Right lobe of liver (tissue), 6 donors: ENCODE results near the gene FSD2. TPM values are rescaled to one million over a fixed set of nuclear protein-coding genes. Genes with fewer than 3 reads are reported as not detected.

Experiments used
- ATAC-seq, 4 donors: fragments of 200-7000 bp; cut with Tn5 transposase; one replicate each; pipeline ENCODE4 v1.9.1; 2020; ENCODE audit warnings: mild to moderate bottlenecking in 4 of 4, moderate library complexity in 4 of 4
- DNase-seq, 3 donors: peaks; one replicate each; pipeline ENCODE4 v3.0.0-alpha.2; 2020
- H3K27ac ChIP-seq, 3 donors: fragments of 200-600 bp; one replicate each; pipeline ENCODE4 v1.8.0; 2022
- H3K27me3 ChIP-seq, 2 donors: fragments of 200-600 bp; one replicate each; pipeline ENCODE4 v1.8.0; 2022
- H3K36me3 ChIP-seq, 4 donors: fragments of 200-600 bp; sonication (generic) in 1 of 4; one replicate each; pipeline versions ENCODE4 v1.5.1 to v1.8.0; 2017 to 2022; ENCODE audit warnings: control low read depth in 1 of 4
- H3K4me1 ChIP-seq, 4 donors: fragments of 200-600 bp; sonication (generic) in 1 of 4; one replicate each; pipeline versions ENCODE4 v1.5.1 to v1.8.0; 2017 to 2022; ENCODE audit warnings: control low read depth in 1 of 4
- H3K4me3 ChIP-seq, 3 donors: fragments of 200-600 bp; one replicate each; pipeline ENCODE4 v1.8.0; 2022
- H3K9me3 ChIP-seq, 4 donors: fragments of 200-600 bp; sonication (generic) in 1 of 4; one replicate each; pipeline versions ENCODE4 v1.5.1 to v1.8.0; 2017 to 2022; ENCODE audit warnings: control low read depth in 1 of 4
- POLR2A ChIP-seq: fragments of 450-650 bp; IDR thresholded peaks from one replicate; pipeline ENCODE4 v1.6.1; 2017; ENCODE audit warnings: antibody characterized with exemption, mild to moderate bottlenecking
- WGBS: methylation state at CpG from one replicate; pipeline ENCODE4 v1.1.6; 2018; ENCODE audit warnings: low coverage, low lambda C conversion rate; ENCODE audit not compliant: insufficient coverage; ENCODE audit errors: missing lambda C conversion rate; 5-methylcytosine and 5-hydroxymethylcytosine counted together
- intact Hi-C, 2 donors: fragments of 100-400 bp; cut with DNase I; formaldehyde crosslinking; loops; one replicate each; pipeline versions ENCODE4 v1.11.2 to v1.14.1; 2022
- total RNA-seq, 6 experiments: library from RNA; depleted of rRNA in 2 of 6; stranded (reverse); fragments of >200 nt in 2 of 6; fragmentation: NEBNext Ultra II Directional in 3 of 6; extraction: Animal tissue kit (Norgen Biotek cat#: 25700) in 3 of 6; gene quantifications; one replicate each; pipeline versions ENCODE4 v1.1.0 to v1.2.4, GENCODE V29; 2016 to 2023
- TF ChIP-seq, protein P1 (sequence below), 4 donors: fragments of 200-600 bp in 3 of 4; fragments of 450-650 bp in 1 of 4; IDR thresholded peaks; one replicate each; pipeline versions ENCODE4 v1.5.1 to v1.8.0; 2016 to 2022; ENCODE audit warnings: antibody characterized with exemption in 4 of 4, mild to moderate bottlenecking in 2 of 4
- donor health status: DM: no; HTN: yes; CAD: no.
- donor health status: DM: no; HTN: no; CAD: no.
- donor health status: DM: no; HTN: no; CAD: no.
- donor health status: DM: no; HTN: yes; CAD: no.
- donor health status: DM: no; HTN: yes; CAD: no.

FSD2 gene
- total RNA-seq, 6 experiments from 2014 or later = not detected

DNA sequence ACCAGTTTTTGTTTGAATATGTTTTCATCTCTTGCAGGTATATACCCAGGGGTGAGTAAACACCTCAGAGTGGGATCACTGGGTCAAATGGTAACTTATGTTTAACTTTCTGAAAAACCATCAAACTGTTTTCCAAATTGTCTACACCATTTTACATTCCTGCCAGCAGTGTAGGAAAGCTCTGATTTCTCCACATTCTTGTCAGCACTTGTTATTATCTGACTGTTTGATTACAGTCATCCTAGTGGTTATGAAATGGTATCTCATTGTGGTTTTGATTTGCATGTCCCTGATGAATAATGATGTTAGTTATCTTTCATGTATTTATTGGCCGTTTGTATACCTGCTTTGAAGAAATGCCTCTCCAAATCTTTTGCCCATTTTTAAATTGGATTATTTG, 13.8 kb downstream of the FSD2 start:
- Histone ChIP-seq H3K27ac (no peak overlapping the region), H3K36me3 (no peaks in the 10 kb centered on the region), H3K27me3 (no peaks in the 10 kb centered on the region), H3K4me1 (no peaks in the 10 kb centered on the region), H3K4me3 (no peak overlapping the region), H3K9me3 (no peaks in the 10 kb centered on the region)
- TF ChIP-seq POLR2A = no peak
- TF ChIP-seq, protein P1, sequence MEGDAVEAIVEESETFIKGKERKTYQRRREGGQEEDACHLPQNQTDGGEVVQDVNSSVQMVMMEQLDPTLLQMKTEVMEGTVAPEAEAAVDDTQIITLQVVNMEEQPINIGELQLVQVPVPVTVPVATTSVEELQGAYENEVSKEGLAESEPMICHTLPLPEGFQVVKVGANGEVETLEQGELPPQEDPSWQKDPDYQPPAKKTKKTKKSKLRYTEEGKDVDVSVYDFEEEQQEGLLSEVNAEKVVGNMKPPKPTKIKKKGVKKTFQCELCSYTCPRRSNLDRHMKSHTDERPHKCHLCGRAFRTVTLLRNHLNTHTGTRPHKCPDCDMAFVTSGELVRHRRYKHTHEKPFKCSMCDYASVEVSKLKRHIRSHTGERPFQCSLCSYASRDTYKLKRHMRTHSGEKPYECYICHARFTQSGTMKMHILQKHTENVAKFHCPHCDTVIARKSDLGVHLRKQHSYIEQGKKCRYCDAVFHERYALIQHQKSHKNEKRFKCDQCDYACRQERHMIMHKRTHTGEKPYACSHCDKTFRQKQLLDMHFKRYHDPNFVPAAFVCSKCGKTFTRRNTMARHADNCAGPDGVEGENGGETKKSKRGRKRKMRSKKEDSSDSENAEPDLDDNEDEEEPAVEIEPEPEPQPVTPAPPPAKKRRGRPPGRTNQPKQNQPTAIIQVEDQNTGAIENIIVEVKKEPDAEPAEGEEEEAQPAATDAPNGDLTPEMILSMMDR (IDR thresholded peaks at IDR 0.05) = no peak
- 39% methylated on average over 1 of the region's 1 CpG for WGBS
- intact Hi-C loops = no loop called here
- no peak for ATAC-seq
- no peak for DNase-seq

DNA sequence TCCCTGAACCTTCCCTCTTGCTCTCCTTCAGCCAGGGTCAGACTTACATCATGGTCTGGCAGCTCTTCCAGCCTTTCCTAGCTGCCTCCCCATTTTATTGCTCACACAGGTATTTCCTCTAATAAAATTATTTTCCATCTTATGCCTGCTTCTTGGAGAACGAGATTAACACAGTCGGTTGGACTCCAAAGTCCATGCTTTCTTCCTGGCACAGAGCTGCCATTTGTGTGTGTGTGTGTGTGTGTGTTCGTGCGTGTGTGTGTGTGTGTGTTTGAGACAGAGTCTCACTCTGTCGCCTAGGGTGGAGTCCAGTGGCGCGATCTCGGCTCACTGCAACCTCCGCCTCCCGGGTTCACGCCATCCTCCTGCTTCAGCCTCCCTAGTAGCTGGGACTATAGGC, 15.5 kb downstream of the FSD2 start:
- H3K9me3 ChIP-seq = no peaks in the 10 kb centered on the region
- H3K4me3 ChIP-seq = no peak overlapping the region
- no peaks in the 10 kb centered on the region for H3K4me1 ChIP-seq
- no peak overlapping the region for H3K27ac ChIP-seq
- H3K36me3 ChIP-seq = no peaks in the 10 kb centered on the region
- DNase-seq (no peak), ATAC-seq (no peak)
- no peaks in the 10 kb centered on the region for H3K27me3 ChIP-seq
- 35% methylated on average over 2 of the region's 11 CpGs for WGBS
- TF ChIP-seq, protein P1 (IDR thresholded peaks at IDR 0.05) = no peak
- TF ChIP-seq POLR2A = no peak
- intact Hi-C loops = no loop called here

DNA sequence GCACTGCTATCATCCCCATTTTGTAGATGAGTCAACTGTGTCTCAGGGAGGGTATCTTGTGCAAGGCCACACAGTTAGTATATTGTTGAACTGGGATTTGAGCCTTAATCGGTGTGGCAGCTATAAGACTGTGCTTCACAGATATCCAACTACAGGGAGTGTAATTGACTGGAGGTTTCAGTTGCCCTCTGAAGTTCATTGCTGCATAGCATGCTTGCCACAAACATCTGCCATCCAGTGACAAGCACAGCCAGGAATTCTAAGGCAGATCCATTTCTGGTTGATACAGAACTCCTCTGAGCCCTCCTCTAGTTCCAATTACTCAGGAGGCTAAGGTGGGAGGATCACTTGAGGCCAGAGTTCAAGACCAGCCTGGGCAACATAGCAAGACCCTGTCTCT, 16.4 kb downstream of the FSD2 start:
- Histone ChIP-seq H3K27ac (no peak overlapping the region), H3K27me3 (no peaks in the 10 kb centered on the region), H3K36me3 (no peaks in the 10 kb centered on the region), H3K4me3 (no peak overlapping the region), H3K4me1 (no peaks in the 10 kb centered on the region), H3K9me3 (no peaks in the 10 kb centered on the region)
- TF ChIP-seq POLR2A = no peak
- TF ChIP-seq, protein P1 (IDR thresholded peaks at IDR 0.05) = no peak
- intact Hi-C loops = no loop called here
- WGBS = 67% methylated on average over 1 of the region's 1 CpG
- ATAC-seq (no peak), DNase-seq (no peak)

DNA sequence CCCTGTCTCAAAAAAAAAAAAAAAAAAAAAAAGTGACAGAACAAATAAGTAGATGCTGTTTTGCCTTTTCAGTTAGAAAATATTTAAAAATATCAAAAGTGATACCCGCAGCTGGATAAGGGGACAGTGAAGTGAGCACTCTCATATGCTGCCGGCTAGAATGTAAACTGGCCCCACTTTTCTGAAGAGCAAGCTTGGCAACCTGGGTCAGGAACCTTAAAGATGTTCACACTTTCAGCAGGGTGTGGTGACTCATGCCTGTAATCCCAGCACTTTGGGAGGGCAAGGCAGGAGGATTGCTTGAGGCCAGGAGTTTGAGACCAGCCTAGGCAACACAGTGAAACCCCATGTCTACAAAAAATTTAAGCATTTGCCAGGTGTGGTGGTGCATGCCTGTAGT, 17.4 kb downstream of the FSD2 start:
- ATAC-seq (no peak), DNase-seq (no peak)
- intact Hi-C loops = no loop called here
- Histone ChIP-seq H3K9me3 (no peaks in the 10 kb centered on the region), H3K36me3 (no peaks in the 10 kb centered on the region), H3K27me3 (no peaks in the 10 kb centered on the region), H3K4me3 (no peak overlapping the region), H3K4me1 (no peaks in the 10 kb centered on the region), H3K27ac (no peak overlapping the region)
- 71% methylated on average over 1 of the region's 2 CpGs for WGBS
- TF ChIP-seq POLR2A = no peak
- TF ChIP-seq, protein P1 (IDR thresholded peaks at IDR 0.05) = no peak

DNA sequence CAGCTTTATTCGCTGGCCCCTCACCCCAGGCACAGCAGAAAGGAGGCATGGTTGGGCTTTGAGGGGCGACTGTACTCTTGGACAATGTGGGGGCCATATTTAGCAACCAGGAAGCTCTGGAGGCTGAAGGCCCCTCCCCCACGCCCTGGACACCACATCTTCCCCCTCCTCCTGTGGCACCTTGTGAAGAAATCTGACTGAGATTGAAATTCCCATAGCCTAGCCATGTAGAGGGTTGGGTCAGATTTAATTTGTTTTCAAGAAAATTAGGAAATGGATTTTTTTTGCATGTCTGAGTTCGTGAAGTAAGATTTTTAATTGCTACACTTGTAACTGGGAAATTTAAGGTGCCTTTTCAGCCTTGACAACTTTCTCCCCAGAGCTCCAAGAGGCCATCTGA, 24.5 kb downstream of the FSD2 start:
- 58% methylated on average over 2 of the region's 4 CpGs for WGBS
- Histone ChIP-seq H3K4me1 (no peaks in the 10 kb centered on the region), H3K36me3 (no peaks in the 10 kb centered on the region), H3K27me3 (no peaks in the 10 kb centered on the region), H3K4me3 (no peak overlapping the region), H3K27ac (no peak overlapping the region), H3K9me3 (no peaks in the 10 kb centered on the region)
- intact Hi-C loops = no loop called here
- DNase-seq = no peak
- no peak for ATAC-seq
- no peak for TF ChIP-seq POLR2A
- TF ChIP-seq, protein P1 (IDR thresholded peaks at IDR 0.05) = no peak
